HG03460 (cell line): ENCODE measurements around the gene NUP43.
"Not testable (repeated sequence)": the region's sequence is repeated elsewhere in the genome, so short reads cannot be mapped to it uniquely, and the experiment has no call there.

ENCODE experiments used
- ATAC-seq: cut with Tn5 transposase; IDR thresholded peaks from one replicate; pipeline ENCODE4 v1.9.1; 2021; ENCODE audit not compliant: unreplicated experiment

The NUP43 gene, protein sequence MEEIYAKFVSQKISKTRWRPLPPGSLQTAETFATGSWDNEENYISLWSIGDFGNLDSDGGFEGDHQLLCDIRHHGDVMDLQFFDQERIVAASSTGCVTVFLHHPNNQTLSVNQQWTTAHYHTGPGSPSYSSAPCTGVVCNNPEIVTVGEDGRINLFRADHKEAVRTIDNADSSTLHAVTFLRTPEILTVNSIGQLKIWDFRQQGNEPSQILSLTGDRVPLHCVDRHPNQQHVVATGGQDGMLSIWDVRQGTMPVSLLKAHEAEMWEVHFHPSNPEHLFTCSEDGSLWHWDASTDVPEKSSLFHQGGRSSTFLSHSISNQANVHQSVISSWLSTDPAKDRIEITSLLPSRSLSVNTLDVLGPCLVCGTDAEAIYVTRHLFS

GRCh38 chr6:149746147-149746946 is at the start of gene NUP43:
Gene NUP43 (minus strand): TSS chr6:149746529. CDS start chr6:149746495, 34 bp downstream.
- peak; percentile 54 for ATAC-seq

DNA sequence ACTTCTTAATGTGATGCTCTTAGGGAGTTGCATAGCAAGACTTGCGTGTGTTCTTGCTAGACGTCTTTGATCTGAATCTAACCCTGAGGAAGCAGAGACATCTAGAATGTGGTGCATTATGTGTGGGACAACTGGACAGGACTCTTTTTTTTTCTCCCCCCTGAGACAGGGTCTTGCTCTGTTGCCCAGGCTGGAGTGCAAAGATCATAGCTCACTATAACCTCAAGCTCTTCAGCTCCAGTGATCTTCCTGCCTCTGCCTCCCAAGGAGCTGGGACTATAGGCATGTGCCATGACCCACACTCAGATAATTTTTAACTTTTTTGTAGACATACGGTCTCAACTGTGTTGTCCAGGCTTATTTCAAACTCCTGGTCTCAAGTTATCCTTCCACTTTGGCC is 37.2 kb upstream of the NUP43 start:
- no peak for ATAC-seq

- ATAC-seq: no peak
Measured at GRCh38 chr6:149782337-149782736, 36.0 kb upstream of the NUP43 start.

DNA sequence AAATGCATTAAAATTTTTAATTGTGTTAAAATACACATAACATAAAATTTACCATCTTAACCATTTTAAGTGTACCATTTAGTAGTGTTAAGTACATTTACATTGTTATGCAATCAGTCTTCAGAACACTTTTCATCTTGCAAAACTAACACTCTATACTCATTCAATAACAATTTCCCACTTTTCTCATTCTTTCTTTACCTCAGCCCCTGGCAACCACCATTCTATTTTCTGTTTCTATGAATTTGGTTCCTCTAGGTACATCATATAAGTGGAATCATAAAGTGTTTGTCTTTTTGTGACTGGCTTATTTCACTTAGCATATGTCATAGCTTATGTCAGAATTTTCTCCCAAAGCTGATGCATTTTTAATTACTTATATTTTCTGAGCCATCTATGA is 35.4 kb upstream of the NUP43 start:
- ATAC-seq: no peak

DNA sequence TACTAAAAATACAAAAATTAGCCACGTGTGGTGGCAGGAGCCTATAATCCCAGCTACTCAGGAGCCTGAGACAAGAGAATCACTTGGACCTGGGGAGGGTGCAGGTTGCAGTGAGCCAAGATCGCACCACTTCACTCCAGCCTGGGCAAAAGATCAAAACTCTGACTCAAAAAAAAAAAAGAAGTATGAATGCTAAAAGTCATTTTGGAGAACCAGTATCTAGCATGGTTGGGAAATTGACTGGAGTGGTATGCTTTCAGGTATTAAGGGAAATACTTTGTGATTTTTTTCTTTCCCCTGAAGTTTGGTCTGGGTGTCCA is 33.3 kb upstream of the NUP43 start:
- no peak for ATAC-seq

- ATAC-seq: no peak
Measured at GRCh38 chr6:149777624-149778023, 31.3 kb upstream of the NUP43 start.

- ATAC-seq: no peak
Measured at GRCh38 chr6:149771925-149772324, 25.6 kb upstream of the NUP43 start.

- no peak for ATAC-seq
Measured at GRCh38 chr6:149771185-149771584, 24.9 kb upstream of the NUP43 start.

GRCh38 chr6:149769676-149770075 is 23.3 kb upstream of the NUP43 start:
- ATAC-seq: no peak

DNA sequence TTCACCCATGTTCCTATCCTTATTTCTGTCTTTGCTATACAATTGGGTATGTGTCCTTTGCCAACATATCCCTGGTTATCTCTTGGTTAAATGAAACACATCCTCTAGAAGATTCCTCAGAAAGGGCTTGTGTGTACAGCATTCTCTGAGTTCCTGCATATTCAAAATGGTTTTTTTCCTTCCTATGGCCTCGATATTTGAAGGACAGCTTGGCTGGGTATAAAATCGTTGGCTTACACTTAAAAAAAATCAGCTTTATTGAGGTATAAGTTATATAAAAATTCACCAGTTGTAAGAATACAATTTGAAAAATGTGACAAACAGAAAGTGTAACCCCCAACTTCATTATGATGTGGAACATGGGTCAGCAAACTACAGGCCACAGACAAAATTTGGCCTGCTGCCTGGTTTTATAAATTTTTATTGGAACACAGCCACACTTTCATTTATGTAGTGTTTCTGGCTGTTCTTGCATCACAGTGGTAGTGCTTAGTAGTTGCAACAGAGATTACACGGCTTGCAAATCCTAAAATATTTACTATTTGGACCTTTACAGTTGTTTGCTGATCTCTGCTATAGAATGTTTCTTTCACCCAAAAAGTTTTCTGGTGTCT is 19.9 kb upstream of the NUP43 start:
- ATAC-seq: no peak

DNA sequence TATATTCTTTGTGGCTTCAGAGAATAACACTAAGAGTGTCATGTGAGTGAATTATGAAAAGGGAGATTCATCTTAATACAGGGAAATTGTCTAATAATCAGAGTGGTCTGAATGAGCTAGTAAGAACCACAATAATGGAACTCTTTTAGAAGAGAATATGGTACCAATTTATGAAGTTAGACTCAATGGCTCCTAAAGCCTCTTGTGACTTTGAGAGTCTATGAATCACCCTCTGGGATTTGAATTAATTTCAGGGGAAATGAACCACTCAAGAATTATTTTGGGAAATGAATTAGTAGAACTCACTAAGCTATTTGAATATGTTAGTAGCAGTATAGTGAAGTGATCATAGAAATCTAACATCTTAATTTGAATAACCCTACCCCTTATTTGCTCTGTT is 17.5 kb upstream of the NUP43 start:
- ATAC-seq: no peak

- ATAC-seq: peak; percentile 97
Measured at GRCh38 chr6:149761438-149761837, 15.1 kb upstream of the NUP43 start.

- no peak for ATAC-seq
Measured at GRCh38 chr6:149756261-149756636, 9.9 kb upstream of the NUP43 start.

- ATAC-seq: peak; percentile 85
Measured at GRCh38 chr6:149755300-149756260, 9.3 kb upstream of the NUP43 start.

- ATAC-seq: no peak
Measured at GRCh38 chr6:149754548-149754947, 8.2 kb upstream of the NUP43 start.

GRCh38 chr6:149753374-149753637 is 7.0 kb upstream of the NUP43 start:
- not testable (repeated sequence) for ATAC-seq

GRCh38 chr6:149752600-149753373 is 6.5 kb upstream of the NUP43 start:
- ATAC-seq: no peak

- not testable (repeated sequence) for ATAC-seq
Measured at GRCh38 chr6:149751920-149752319, 5.6 kb upstream of the NUP43 start.

GRCh38 chr6:149751239-149751638 is 4.9 kb upstream of the NUP43 start:
- no peak for ATAC-seq

DNA sequence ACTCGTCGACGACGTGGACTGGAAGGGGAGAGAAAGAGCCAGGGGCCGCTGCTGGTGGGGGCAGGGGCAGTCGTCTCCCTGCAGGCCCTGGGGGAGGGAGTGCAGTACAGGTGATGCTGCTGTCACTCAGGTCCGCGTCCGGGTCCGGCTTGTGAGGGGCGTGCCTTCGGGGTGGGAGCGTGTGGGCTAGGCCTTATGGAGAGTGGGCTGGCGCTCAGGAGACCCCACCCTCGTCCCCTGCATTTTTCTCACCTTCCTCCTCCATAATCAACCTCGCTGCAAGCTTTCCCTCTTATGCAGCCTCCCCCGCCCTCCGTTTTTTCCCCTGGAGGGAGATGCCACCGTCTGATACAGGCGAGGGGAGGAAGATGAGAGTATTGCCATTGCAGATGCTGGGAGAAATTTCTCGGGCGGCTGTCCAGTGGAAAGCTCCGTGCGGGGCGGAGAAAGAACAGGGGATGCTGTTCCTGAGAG is 3.8 kb upstream of the NUP43 start:
- ATAC-seq: peak; percentile 38
